PFSK-1 (cell line): ENCODE data around the gene SLC16A9.

Experiments used
- POLR2AphosphoS5 ChIP-seq: IDR thresholded peaks from 2 replicates; pipeline ENCODE4 v1.6.1; 2012; ENCODE audit warnings: low read depth, mild to moderate bottlenecking, control low read depth, low read length, moderate library complexity
- TF ChIP-seq, protein P1 (sequence below), 2 experiments: IDR thresholded peaks; 2 replicates each; pipeline versions ENCODE4 v1.6.1 to v1.8.0; 2011 to 2012; ENCODE audit warnings: low read depth in 2 of 2, low read length in 2 of 2, control low read depth in 1 of 2, inconsistent platforms in 1 of 2, mild to moderate bottlenecking in 1 of 2, moderate library complexity in 1 of 2; ENCODE audit not compliant: insufficient read depth in 1 of 2

DNA sequence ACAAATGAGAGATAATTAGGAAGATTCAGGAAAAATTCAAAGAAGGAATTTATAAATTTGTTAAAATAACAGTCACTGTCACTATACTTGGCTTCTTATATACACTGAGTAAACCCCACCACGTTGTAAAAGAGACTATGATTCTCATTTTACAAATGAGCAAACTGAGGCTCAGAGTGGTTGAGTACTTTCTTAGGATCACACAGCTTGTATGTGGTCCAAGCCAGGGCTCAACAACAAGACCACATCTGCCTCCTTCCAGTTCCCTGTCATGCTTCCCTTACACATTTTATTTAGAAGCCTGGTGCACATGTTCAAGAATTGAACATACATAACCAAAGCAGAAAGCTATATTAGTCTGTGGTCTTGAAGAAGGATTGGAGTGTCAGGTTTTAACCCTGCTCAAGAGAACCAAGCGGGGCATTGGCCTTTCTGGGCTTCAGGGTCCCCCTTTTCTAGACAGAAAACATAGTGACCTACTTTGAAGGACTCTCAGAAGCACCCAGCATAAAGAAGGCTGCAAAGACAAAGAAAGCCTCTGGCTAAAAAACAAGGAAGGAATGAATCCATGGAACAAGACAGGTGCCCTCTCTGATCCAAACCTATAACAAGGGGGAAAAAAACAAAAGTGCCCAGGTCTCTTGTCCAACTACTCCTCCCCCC lies 42.8 kb upstream of the SLC16A9 start:
- TF ChIP-seq, protein P1, sequence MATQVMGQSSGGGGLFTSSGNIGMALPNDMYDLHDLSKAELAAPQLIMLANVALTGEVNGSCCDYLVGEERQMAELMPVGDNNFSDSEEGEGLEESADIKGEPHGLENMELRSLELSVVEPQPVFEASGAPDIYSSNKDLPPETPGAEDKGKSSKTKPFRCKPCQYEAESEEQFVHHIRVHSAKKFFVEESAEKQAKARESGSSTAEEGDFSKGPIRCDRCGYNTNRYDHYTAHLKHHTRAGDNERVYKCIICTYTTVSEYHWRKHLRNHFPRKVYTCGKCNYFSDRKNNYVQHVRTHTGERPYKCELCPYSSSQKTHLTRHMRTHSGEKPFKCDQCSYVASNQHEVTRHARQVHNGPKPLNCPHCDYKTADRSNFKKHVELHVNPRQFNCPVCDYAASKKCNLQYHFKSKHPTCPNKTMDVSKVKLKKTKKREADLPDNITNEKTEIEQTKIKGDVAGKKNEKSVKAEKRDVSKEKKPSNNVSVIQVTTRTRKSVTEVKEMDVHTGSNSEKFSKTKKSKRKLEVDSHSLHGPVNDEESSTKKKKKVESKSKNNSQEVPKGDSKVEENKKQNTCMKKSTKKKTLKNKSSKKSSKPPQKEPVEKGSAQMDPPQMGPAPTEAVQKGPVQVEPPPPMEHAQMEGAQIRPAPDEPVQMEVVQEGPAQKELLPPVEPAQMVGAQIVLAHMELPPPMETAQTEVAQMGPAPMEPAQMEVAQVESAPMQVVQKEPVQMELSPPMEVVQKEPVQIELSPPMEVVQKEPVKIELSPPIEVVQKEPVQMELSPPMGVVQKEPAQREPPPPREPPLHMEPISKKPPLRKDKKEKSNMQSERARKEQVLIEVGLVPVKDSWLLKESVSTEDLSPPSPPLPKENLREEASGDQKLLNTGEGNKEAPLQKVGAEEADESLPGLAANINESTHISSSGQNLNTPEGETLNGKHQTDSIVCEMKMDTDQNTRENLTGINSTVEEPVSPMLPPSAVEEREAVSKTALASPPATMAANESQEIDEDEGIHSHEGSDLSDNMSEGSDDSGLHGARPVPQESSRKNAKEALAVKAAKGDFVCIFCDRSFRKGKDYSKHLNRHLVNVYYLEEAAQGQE (IDR thresholded peaks at IDR 0.05; ENCODE audit: insufficient read depth in 1 of 2, low read depth in 2 of 2, low read length in 2 of 2), result no peak
- TF ChIP-seq POLR2AphosphoS5, result no peak
